Retina (tissue), 1 donor: ENCODE measurements around the gene GAB3.
"Not testable (repeated sequence)": the region's sequence is repeated elsewhere in the genome, so short reads cannot be mapped to it uniquely, and the experiment has no call there.

Experiments
- DNase-seq: peaks from one replicate; pipeline ENCODE4 v3.0.0-alpha.2; 2016

GAB3 gene

DNA sequence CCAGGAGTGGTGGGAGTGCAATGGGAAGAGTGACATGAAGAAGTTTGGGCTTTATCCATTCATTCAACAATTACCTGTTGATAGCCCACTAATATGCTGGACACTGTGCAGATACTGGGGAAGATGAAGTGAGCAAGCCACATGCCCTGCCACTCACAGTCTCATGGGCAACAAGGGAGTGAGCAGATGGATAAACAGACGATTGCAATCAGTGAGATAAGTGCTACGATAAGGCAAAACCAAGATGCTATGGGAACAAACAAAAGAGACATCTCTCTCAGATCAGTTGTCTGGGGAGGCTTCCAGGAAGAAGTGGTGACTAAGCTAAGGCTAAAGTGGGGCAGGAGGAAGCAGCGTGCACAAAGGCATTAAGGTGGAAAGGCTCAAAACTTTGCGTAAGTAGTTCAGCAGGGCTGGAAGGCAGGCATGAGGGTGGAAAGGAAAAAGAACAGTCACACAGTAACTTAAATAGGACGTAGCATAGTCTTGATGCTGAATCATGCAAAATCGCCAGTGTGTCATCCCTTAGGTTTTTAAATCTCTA, 31.7 kb downstream of the GAB3 start:
- DNase-seq = no peak

DNA sequence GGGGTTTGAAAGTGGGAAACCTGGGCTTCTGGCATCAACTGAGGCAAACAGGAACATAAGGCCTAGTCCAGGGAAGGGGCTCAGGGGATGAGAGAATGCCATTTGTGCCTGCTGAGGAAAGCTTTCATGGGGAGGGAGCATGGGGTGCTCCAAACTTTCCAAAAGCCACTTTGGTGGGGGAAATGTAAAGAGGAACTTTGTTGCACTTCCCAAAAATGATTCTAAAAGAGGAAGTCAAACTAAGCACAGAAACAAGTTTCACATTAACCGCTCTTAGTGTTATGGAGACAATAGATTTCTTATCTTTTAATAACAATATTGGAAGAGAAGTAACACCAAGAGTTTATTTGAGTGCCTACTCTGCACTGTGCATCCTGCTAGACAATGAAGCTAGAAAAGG, 32.3 kb downstream of the GAB3 start:
- DNase-seq = no peak

DNA sequence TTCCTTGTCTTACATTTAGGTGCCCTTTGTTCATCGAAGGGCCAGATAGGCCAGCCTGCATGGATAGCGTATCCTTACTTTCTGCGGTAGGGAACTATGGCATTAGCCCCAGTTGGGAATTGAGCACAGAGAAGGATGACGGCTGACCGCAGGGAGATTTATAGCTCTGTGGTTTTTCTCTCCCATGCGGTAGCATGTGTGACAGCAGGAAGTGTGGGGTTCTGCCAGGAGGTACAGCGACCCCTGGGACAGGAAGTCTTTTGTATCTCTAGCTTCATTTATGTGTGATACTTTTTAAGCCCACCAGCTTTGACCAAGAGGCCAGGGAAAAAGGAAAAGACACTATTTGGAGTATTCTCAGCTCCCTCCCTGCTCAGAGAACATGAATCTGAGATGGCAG, 33.1 kb downstream of the GAB3 start:
- no peak for DNase-seq

DNA sequence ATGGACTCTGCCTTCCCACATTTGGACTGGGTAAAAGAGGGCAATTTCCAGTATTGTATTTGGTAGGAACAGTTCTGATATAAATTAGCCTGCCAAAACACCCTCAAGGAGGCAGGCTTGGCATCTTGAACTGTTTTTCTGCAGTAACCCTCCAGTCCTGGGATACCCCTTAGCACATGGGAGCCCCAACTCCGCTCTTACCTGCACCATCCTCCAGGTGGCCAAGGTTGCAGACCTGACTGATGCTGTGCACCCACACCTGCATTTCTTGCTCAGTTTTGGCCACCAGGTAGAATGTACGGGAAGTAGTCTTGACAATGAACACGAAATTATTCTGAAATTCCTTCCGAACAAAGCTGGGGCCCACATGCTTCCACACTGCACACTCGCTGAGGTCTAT, 35.1 kb downstream of the GAB3 start:
- DNase-seq = no peak

DNA sequence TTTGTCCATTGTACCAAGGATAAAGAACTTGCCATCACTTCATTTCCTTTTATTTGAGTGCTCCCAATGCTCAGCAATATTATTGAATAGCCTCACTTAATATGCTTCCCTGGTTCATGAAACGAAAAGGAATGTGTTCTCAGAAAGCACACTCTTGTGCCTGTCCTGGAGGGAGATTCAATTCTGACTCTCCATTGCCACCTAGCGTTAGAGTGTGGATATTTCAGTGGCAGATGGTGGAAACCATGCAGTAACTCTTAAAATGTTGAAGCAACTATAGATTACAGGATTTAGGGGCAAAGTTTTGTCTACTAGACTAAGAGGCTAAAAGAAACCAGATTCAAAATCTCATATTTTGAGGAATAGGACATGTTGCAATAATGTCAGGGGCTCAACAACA, 36.0 kb downstream of the GAB3 start:
- DNase-seq = no peak

DNA sequence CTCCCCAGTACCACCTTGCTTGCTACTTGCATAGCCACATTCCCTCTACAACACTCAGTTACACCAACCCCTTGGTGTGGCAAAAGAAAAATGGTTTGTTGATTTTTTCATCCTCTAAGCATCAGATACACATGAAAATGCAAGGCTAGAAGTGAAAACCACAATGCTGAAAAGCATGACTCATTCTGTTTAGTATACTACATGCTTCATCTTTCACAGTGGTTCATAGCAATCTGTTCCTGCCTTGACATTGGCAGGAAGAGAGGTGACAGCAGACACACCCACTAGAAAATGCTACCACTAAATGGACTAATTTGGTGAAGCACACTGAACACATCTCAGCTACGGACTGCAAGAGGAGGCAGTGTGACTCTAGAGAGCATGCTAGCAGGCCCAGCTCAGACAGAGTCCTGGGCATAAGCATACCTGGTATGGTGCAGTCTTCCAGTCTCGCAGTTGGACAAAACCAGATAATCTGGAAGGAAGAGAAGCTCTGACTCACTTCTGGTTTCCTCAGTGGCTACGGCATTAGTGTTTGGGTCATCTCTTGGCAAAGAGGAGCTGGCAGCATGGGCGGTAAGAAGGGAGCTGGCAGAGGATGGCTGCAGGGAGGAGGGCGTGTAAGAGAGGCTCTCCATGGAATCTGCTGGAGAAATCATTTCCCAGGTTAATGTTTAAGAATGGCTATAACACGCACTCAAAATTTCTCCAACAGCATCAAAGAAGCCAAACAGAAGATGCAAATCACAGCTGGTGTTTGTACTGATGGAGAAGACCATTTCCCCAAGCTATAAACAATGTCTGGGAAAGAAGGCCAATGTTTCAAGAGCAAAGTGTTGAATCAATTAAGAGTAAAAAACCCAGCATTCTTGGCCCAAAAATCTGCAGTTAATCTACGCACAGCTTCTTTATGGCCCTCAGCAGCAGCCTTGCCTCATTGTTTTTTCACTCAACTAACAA, 37.8 kb downstream of the GAB3 start:
- DNase-seq = no peak

DNA sequence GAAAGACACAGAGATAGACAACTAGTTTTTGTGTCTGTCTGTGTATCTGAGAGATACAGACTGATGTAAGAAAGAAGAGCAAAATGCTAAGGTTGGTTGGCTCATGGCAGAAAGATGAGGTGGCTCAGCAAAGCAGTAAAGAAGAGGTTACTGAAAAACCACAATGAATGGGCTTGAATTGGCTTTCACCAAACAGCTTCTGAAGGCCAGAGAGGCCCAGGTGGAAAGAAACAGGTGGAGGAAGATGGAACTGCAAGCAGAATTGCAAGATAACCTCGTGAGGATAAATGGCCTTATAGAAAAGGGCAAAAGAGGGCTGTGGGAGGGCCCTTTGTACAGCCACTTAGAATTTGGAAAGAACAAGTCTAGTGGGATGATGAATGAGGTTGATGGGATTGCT, 39.6 kb downstream of the GAB3 start:
- no peak for DNase-seq

DNA sequence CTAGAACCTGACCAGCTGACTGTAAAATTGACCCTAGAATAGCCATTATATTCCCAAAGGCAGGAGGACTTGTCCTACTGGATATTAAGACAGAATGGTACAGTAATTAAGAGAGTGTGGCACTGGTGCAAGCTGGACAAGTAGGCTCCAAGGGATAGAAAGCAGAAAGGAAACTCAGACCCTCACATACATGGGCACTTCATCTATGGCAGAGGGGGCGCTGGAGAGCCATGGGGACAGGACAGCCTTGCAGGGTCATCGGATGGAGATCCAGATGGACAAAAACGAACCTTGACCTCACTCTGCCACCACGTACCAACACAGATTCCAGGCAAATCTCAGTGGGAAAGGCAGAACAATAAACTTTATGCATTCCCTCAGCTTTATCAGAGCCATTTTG, 40.6 kb downstream of the GAB3 start:
- DNase-seq = no peak

DNA sequence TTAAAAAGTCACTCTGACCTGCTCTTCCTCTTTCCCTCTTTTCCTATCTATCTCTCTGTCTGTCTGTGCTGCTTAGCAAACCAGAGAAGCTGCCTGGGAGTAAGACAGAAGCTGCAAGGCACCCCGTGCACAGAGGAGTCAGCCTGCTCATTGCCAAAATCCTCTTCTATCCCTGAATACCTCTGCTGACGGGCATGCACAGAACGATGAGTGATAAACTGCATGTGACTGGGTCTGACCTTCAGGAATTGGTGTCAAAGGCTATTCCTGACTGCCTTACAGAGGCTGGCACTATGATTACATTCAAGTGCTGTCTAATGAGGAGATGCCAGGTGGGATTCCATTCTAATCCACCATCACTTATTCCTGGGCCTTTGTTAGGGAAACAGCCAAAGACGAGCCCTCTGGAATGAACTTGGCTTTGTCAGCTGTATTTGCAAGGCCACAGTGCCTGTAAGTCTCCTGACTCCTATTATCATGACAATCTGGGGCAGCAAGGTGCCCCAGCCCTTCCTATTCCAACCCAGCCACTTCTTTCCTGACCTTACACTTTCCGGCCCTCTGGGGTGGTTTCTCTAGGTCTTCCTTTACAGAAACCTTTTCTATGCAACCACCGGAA, 52.1 kb downstream of the GAB3 start:
- no peak for DNase-seq

DNA sequence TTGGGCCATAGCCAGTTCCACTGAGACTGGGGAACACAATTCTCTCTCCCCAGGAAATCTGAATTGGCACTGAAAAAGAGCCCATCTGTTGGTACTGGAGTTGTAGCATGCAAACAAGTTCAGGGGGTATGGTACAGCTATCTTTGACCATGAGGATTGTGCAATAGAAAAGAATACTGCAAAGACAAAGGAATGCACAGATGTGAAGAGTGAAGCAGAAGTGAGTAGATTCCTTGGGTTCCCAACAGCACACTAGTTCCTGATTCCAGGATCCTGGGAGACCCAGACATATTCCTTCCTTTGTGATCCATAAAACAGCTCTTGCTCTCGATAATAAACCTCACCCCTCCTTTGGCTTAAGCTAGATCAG, 54.2 kb downstream of the GAB3 start:
- no peak for DNase-seq

DNA sequence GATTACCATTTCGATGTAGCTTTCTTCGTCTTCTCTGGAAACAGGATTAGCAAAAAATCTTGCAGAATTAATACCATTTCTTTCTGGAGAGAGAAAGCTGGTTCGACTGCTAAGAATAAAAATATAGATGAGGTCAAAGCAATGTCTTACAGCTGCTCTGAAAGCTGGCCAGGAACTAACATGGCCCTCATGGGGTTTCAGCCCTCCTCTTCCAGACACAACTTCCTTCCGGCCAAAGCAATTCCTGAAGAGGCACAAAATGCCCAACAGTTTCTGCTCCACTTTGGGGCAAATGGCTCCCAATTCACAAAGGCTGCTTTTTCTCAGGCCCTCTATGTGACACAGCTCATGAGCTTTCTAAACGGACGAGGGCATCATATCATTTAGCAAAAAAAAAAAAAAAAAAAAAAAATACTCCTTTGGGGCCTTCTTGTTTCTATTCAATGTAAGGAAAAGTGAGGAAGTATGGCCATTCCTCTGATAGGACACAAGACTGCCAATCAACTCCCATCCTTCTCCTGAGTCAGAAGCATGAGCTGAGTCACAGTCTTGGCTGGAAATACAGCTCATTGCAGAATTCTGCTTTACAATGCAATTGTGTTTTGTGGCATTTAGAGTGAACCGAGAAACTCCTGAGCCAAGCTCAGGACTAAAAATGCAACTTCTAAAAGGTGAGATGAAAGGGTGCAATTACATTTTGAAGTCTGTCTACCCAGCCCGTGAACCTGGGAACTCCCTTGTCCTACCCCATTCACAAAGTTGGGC, 54.8 kb downstream of the GAB3 start:
- DNase-seq = no peak

DNA sequence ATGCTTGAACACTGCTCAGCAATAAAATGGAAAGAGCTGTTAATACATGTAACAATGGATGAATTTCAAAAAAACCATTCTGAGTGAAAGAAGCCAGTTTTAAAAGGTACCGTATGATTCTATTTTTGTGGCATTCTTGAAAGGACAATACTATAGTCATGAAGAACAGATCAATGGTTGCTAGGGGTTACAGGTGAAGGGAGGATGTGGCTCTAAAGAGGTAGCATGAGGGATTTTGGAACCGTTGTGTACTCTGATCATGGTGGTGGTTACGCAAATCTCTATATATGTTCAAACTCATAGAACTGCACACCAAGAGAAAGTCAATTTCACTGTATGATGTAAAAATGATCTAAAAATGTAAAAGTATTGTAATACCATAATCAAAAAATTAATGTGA, 57.5 kb downstream of the GAB3 start:
- no peak for DNase-seq

DNA sequence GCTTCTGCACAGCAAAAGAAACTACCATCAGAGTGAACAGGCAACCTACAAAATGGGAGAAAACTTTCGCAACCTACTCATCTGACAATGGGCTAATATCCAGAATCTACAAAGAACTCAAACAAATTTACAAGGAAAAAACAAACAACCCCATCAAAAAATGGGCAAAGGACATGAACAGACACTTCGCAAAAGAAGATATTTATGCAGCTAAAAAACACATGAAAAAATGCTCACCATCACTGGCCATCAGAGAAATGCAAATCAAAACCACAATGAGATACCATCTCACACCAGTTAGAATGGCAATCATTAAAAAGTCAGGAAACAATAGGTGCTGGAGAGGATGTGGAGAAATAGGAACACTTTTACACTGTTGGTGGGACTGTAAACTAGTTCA, 60.4 kb downstream of the GAB3 start:
- not testable (repeated sequence) for DNase-seq

DNA sequence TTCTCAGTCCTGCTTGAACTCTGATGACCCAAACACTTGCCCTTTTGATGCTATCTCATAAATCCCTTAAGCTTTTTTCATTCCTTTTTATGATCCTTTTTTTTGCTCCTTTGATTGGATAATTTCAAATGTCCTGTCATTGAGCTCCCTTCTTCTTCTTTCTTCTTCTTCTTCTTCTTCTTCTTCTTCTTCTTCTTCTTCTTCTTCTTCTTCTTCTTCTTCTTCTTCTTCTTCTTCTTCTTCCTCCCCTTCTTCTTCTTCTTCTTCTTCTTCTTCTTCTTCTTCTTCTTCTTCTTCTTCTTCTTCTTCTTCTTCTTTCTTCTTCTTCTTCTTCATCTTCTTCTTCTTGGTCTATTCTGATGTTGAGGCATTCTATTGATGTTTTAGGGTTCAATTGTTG, 78.8 kb downstream of the GAB3 start:
- not testable (repeated sequence) for DNase-seq

DNA sequence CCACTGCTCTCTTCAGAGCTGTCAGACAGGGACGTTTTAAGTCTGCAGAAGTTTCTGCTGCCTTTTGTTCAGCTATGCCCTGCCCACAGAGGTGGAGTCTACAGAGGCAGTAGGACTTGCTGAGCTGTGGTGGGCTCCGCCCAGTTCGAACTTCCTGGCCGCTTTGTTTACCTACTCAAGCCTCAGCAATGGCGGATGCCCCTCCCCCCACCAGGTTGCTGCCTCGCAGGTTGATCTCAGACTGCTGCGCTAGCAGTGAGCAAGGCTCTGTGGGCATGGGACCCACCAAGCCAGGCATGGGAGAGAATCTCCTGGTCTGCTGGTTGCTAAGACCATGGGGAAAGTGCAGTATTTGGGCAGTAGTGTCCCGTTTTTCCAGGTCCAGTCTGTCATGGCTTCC, 80.0 kb downstream of the GAB3 start:
- DNase-seq = not testable (repeated sequence)

DNA sequence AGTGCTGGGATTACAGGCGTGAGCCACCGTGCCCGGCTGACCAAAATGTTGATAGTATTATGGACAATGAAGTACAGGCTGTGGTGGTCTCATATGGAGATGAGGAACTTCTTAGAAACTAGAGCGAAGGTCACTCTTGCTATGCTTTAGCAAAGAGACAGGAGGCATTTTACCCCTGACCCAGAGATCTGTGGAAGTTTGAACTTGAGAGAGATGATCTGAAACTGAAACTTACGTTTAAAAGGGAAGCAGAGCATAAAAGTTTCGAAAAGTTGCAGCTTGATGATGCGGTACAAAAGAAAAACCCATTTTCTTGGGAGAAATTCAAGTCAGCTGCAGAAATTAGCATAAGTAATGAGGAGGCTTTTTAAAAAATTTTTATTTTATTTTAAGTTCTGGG, 89.0 kb downstream of the GAB3 start:
- DNase-seq = no peak

DNA sequence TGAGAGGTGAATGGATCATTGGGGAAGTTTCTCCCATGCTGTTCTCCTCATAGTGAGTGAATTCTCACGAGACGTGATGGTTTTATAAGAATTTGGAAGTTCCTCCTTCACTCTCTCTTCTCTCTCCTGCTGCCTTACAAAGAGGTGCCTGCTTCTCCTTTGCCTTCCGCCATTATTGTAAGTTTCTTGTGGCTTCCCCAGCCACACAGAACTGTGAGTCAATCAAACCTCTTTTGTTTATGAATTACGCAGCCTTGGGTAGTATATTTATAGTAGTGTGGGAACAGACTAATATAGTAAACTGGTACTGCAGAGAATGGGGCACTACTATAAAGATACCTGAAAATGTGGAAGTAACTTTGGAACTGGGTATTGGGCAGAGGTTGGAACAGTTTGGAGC, 89.7 kb downstream of the GAB3 start:
- DNase-seq = no peak

DNA sequence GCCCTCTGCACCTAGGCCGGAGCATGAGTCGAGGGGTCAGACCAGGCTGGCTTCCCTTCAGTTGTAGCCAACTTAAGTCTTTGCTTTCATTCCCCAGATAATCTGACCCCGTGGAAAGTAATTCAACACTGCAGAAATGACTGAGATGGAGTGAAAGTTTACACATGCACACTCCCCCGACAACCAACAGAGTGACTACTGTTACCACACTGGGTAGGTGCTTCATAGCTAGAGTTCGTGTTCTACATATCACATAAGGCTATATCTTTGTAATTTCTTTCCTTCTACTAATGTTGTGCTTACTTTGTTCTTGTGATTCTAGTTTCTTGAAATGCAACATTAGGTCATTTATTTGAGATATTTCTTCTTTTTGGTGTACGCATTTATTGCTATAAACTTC, 90.3 kb downstream of the GAB3 start:
- no peak for DNase-seq

DNA sequence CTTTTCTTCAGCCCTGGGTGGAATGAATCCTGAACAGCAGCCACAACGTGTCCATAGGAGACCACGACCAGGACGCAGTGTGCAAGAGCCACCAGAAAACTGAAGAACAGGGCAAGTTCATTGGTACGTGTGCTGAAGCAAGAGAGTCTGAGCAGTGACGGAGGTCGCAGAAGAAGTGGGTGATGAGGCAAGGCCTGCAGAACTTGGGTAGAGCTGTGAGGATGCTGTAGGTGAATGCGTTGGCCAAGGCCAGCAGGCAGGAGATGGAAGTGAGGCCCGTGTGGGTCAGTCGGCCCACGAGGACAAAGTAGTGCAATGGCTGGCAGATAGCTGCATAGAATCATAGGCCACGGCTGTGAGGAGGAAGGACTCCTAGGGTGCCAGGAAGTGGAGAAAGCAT, 91.9 kb downstream of the GAB3 start:
- DNase-seq = no peak

DNA sequence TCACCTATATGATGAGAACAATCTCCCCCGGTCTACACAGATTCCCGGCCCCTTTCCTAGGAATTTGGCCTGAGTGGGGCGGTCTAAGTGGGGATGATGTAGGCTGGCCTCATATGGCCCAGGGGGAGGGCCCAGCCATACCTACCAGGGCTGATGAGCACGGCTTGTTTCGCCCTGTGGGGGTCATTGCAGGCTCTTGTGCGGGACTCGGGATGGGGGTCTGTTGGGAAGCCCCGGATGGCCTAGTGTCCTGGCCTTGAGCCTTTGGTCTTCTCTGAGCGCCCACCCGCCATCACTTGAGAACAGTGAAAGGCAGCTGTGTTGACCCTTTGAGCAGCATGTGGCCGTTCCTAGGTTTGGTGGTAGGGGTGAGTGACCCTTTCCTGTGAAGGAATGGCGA, 92.7 kb downstream of the GAB3 start:
- no peak for DNase-seq

DNA sequence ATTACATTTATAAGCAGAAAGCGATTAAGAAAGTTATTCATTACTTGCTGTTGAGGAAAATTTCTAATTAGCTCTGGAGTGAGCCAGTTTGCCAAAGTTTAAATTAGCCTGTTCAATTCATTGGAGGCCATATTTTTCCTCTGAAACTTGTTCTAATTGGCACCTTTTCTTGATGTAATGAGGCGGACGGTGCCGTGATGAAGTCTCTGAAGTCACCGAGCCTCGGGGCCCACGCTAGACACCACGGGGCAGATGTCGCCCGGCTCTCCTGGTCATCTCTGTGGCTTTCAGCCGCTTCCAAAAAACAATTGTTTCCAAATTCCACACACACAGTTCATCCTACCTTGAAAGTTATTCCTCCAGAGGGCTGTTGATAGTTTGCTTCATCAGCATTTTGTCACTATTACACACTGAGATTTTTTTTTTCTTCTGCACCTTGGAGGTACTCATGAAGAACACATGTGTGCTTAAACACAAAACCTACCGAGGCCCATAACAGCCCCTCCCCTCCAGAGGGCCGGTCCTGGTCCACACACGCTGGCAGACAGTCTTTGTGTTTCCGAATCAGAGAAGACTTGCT, 93.6 kb downstream of the GAB3 start:
- DNase-seq = no peak

DNA sequence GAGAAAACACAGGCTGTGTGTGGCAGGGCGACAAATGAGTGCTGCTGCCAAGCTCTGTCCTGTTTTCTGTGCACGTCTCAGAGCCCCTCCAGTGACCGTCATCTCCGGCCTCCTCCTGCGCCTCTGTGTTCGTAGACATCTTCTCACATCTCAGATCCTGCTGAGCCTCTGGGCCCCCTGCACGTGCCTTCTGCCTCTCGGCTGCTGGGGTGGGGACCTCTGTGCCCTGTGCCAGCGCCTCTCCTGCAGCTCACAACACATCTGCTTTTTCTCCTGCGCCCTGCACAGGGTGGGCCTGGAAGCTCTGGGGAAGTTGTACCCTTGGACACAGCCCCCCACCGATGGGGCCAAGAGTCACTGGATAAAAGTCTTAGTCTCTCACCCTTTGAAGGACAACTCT, 95.1 kb downstream of the GAB3 start:
- DNase-seq = no peak

DNA sequence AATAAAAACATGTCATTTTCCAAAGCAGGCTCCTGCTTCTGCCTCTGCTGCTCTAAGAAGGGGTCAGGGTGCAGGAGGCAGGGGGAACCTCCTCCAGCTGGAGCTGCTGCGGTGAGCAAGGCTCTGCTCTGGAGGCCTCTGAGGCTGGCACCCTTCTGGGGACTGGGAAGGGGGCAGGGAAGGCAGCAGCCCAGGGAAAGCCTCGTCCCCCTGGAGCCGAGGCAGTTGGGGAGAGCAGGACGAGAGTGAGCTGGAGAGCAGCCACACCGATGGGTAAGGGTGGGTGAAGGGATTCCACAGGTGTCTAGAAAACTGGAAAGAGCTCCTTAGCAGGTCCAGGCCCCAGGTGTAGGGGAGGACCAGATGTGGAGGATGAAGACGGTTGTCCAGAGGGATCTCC, 95.5 kb downstream of the GAB3 start:
- DNase-seq = no peak
